DOHH2 (cell line): ENCODE measurements around the gene SLC39A10.

ENCODE experiments used
- EZH2phosphoT487 ChIP-seq: fragments of 200-600 bp; sonication (generic); IDR thresholded peaks from 2 replicates; pipeline ENCODE4 v1.6.1; 2017; ENCODE audit warnings: borderline replicate concordance, mild to moderate bottlenecking, antibody characterized with exemption, low read length, moderate library complexity, mixed read lengths
- TF ChIP-seq, protein P1 (sequence below): fragments of 200-600 bp; sonication (generic); IDR thresholded peaks from one replicate; pipeline ENCODE4 v1.5.1; 2014; ENCODE audit warnings: antibody characterized with exemption, mild to moderate bottlenecking, low read depth, low read length; ENCODE audit not compliant: poor library complexity, severe bottlenecking

DNA sequence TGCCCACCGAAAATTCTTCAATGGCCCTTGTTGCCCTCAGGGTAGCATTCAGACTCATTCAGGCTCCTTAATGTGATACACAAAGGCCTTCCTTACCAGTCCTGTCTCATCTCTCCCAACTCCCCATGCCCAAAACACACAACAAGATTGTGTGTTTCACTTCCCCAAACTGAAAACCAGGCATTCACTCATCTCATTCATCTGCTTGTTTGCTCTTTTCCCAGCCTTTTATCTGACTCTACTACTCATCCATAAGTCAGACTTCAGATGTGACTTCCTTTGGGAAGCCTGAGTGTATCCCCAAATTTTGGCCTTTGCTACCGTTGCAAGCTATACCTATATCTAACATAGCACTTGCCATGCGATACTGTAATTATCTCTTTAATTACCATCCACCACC lies 9.7 kb upstream of the SLC39A10 start:
- TF ChIP-seq, protein P1, sequence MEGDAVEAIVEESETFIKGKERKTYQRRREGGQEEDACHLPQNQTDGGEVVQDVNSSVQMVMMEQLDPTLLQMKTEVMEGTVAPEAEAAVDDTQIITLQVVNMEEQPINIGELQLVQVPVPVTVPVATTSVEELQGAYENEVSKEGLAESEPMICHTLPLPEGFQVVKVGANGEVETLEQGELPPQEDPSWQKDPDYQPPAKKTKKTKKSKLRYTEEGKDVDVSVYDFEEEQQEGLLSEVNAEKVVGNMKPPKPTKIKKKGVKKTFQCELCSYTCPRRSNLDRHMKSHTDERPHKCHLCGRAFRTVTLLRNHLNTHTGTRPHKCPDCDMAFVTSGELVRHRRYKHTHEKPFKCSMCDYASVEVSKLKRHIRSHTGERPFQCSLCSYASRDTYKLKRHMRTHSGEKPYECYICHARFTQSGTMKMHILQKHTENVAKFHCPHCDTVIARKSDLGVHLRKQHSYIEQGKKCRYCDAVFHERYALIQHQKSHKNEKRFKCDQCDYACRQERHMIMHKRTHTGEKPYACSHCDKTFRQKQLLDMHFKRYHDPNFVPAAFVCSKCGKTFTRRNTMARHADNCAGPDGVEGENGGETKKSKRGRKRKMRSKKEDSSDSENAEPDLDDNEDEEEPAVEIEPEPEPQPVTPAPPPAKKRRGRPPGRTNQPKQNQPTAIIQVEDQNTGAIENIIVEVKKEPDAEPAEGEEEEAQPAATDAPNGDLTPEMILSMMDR = no peak
- no peak for TF ChIP-seq EZH2phosphoT487
